Heart right ventricle (tissue), 16 donors: ENCODE results near the gene GRM2. TPM values are rescaled to one million over a fixed set of nuclear protein-coding genes. Genes with fewer than 3 reads are reported as not detected.

ENCODE experiments used
- ATAC-seq, 8 donors: fragments of 200-7000 bp; cut with Tn5 transposase; one replicate each; pipeline ENCODE4 v1.9.1; 2020; ENCODE audit warnings: mild to moderate bottlenecking in 8 of 8, moderate library complexity in 8 of 8, moderate number of reproducible peaks in 1 of 8
- DNase-seq, 2 donors: peaks; one replicate each; pipeline ENCODE4 v3.0.0-alpha.2; 2020
- H3K27ac ChIP-seq, 10 donors: fragments of 200-600 bp; sonication (generic) in 2 of 10; one replicate each; pipeline versions ENCODE4 v1.5.0 to v1.8.0; 2020 to 2022; ENCODE audit warnings: mild to moderate bottlenecking in 3 of 10
- H3K27me3 ChIP-seq, 7 donors: fragments of 200-600 bp; one replicate each; pipeline ENCODE4 v1.8.0; 2021 to 2022; ENCODE audit warnings: mild to moderate bottlenecking in 2 of 7
- H3K36me3 ChIP-seq, 9 donors: fragments of 200-600 bp; sonication (generic) in 1 of 9; one replicate each; pipeline versions ENCODE4 v1.5.0 to v1.8.0; 2020 to 2022; ENCODE audit warnings: mild to moderate bottlenecking in 2 of 9
- H3K4me1 ChIP-seq, 9 donors: fragments of 200-600 bp; sonication (generic) in 1 of 9; one replicate each; pipeline versions ENCODE4 v1.5.0 to v1.8.0; 2020 to 2022; ENCODE audit warnings: mild to moderate bottlenecking in 4 of 9
- H3K4me3 ChIP-seq, 10 donors: fragments of 200-600 bp; sonication (generic) in 2 of 10; one replicate each; pipeline versions ENCODE4 v1.5.0 to v1.8.0; 2020 to 2022; ENCODE audit warnings: mild to moderate bottlenecking in 7 of 10, moderate library complexity in 2 of 10
- H3K9me3 ChIP-seq, 11 donors: fragments of 200-600 bp in 10 of 11; sonication (generic) in 2 of 11; one replicate each; pipeline versions ENCODE4 v1.5.0 to v1.8.0; 2013 to 2022; ENCODE audit warnings: mild to moderate bottlenecking in 2 of 11, control low read depth in 1 of 11, moderate library complexity in 1 of 11
- WGBS, 2 donors: extraction: QIAGEN DNeasy Blood & Tissue Kit; methylation state at CpG; one replicate each; pipeline ENCODE4 v1.1.7; 2013; ENCODE audit warnings: inconsistent platforms in 1 of 2; 5-methylcytosine and 5-hydroxymethylcytosine counted together
- intact Hi-C, 10 donors: fragments of 100-400 bp; cut with DNase I; formaldehyde crosslinking; loops; one replicate each; pipeline versions ENCODE4 v1.11.1 to v1.14.2; 2022
- polyA plus RNA-seq, 2 donors: library from polyadenylated mRNA; stranded (reverse); fragments of 200-250 nt; gene quantifications; one replicate each; pipeline ENCODE4 v1.2.3, GENCODE V29; 2013
- total RNA-seq, 10 donors: library from RNA; stranded (reverse); fragmentation: NEBNext Ultra II Directional in 3 of 10; extraction: Animal tissue kit (Norgen Biotek cat#: 25700) in 3 of 10; gene quantifications; one replicate each; pipeline versions ENCODE4 v1.2.1 to v1.2.4, GENCODE V29; 2021 to 2023
- TF ChIP-seq, protein P1 (sequence below), 9 donors: fragments of 200-600 bp; sonication (generic) in 2 of 9; IDR thresholded peaks; one replicate each; pipeline versions ENCODE4 v1.5.0 to v1.8.0; 2021 to 2022; ENCODE audit warnings: antibody characterized with exemption in 9 of 9, mild to moderate bottlenecking in 5 of 9, moderate library complexity in 1 of 9
- donor health status: Arrhythmogenic right ventricular cardiomyopathy.
- donor health status: ischemic (EF 13 %, LVEDD 7.1; RV severe dilation, severe dysfunction).
- donor health status: healthy with polysubstance abuse.
- donor health status: DM: no; HTN: yes; CAD: no.
- donor health status: DM: no; HTN: no; CAD: no.
- donor health status: ischemic (EF 25% LVEDD 6.9; RV normal size, moderate dysfunction).
- donor health status: ischemic (EF 25% LVEDD 5.7; RV mildly dilated, moderate dysfunction).
- donor health status: healthy.
- donor health status: DM: yes; HTN: yes; CAD: no.
- donor health status: Ischemic cardiomyopathy.
- donor health status: ischemic (EF 35%, LVEDD 5.7; RV mildly dilated, moderate dysfunction).
- donor health status: nonischemic (EF 11% LVEDD 7.7; RV severe dilation, severe dysfunction).
- donor health status: DM: yes; HTN: yes; CAD: no.
- donor health status: PGD.
- donor health status: ischemic (EF 29% LVEDD 5.4; RV normal size, mild dysfunction).
- donor health status: nonischemic (EF 23%, LVEDD 6.1; RV moderate dilation, normal function).

Gene GRM2
- total and polyA plus RNA-seq, 12 donors: 0.04 to 0.66 (median 0.37) TPM; not detected in 1

DNA sequence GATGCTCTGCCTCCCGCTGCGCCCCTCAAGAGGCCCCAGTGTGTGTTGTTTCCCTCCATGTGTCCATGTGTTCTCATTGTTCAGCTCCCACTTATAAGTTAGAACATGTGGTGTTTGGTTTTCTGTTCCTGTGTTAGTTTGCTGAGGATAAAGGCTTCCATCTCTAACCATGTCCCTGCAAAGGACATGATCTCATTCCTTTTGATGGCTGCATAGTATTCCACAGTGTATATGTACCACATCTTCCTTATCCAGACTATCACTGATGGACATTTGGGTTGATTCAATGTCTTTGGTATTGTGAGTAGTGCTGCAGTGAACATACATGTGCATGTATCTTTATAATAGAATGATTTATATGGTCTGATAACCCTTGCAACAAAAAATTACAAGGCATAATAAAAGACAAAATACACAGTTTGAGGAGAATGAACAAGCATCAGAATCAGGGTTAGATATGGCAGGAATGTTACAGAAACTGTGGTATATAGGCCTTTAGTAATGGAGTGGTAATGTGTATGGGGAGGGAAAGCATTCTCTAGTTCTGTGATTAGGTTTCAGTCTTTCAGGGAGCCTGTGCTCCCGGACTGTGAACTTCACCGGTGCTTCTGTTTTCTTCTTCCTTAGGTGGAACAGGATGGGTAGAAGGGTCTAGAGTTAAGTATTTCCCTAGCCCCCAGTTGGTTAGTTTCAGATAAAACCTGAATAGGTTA, 27.1 kb downstream of the GRM2 start:
- H3K4me1 ChIP-seq: peaks cover 0 to 3% (median 0%) of the 10 kb centered on the region in 9 donors
- no peaks in the 10 kb centered on the region for H3K36me3 ChIP-seq
- ATAC-seq (no peak), DNase-seq (no peak)
- peaks cover 0 to 10% (median 0%) of the 10 kb centered on the region in 11 donors for H3K9me3 ChIP-seq
- 74 to 86% methylated on average over 4 of the region's 4 CpGs for WGBS, 2 donors
- no peak overlapping the region for H3K27ac ChIP-seq
- TF ChIP-seq, protein P1, sequence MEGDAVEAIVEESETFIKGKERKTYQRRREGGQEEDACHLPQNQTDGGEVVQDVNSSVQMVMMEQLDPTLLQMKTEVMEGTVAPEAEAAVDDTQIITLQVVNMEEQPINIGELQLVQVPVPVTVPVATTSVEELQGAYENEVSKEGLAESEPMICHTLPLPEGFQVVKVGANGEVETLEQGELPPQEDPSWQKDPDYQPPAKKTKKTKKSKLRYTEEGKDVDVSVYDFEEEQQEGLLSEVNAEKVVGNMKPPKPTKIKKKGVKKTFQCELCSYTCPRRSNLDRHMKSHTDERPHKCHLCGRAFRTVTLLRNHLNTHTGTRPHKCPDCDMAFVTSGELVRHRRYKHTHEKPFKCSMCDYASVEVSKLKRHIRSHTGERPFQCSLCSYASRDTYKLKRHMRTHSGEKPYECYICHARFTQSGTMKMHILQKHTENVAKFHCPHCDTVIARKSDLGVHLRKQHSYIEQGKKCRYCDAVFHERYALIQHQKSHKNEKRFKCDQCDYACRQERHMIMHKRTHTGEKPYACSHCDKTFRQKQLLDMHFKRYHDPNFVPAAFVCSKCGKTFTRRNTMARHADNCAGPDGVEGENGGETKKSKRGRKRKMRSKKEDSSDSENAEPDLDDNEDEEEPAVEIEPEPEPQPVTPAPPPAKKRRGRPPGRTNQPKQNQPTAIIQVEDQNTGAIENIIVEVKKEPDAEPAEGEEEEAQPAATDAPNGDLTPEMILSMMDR (IDR thresholded peaks at IDR 0.05): no peak
- H3K27me3 ChIP-seq: peaks cover 0 to 35% (median 9%) of the 10 kb centered on the region in 7 donors
- H3K4me3 ChIP-seq: no peak overlapping the region
- intact Hi-C loops: no loop called here

DNA sequence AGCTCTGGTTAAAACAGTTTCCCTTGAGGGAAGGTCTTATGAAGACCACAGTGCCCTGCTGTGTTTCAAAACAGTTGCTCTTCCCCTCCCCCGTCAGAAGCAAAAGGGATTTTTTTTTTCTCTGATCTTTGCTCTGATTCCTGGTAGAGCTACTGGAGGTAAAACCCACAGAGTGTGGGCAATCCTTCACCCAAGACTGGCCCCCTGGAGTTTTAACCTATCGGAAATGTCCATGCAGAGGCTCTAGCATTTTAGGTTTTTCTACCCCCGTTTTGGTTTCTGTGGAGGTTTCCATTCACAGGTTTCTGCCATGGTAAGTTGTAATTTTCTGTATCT, 27.7 kb downstream of the GRM2 start:
- WGBS, 2 donors: 18 to 26% methylated on average over 3 of the region's 3 CpGs
- no peaks in the 10 kb centered on the region for H3K36me3 ChIP-seq
- H3K27me3 ChIP-seq: peaks cover 0 to 35% (median 9%) of the 10 kb centered on the region in 7 donors
- TF ChIP-seq, protein P1 (IDR thresholded peaks at IDR 0.05): no peak
- H3K4me3 ChIP-seq: no peak overlapping the region
- peaks cover 0 to 9% (median 0%) of the 10 kb centered on the region in 11 donors for H3K9me3 ChIP-seq
- H3K27ac ChIP-seq: no peak overlapping the region
- ATAC-seq (no peak), DNase-seq (no peak)
- peaks cover 0 to 7% (median 0%) of the 10 kb centered on the region in 9 donors for H3K4me1 ChIP-seq
- intact Hi-C loops: no loop called here

DNA sequence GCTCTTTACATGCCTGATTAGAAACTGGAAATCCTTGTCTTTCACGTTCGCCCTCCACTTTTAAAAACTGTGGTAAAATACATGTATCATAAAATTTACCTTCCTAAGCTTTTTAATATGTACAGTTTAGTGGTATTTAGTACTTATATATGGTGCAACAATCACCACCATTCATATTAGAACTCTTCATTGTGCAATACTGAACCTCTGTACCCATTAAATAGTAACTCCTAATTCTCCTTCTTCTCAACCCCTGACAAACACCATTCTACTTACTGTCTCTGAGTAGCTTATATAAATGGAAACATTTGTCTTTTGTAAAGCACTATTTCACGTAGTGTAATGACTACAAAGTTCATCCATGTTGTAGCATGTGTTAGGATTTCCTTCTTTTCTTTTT, 28.2 kb downstream of the GRM2 start:
- H3K4me3 ChIP-seq: no peak overlapping the region
- H3K4me1 ChIP-seq: peaks cover 0 to 12% (median 0%) of the 10 kb centered on the region in 9 donors
- TF ChIP-seq, protein P1 (IDR thresholded peaks at IDR 0.05): no peak
- ATAC-seq (no peak), DNase-seq (no peak)
- H3K27ac ChIP-seq: no peak overlapping the region
- intact Hi-C loops: no loop called here
- peaks cover 0 to 4% (median 0%) of the 10 kb centered on the region in 11 donors for H3K9me3 ChIP-seq
- H3K36me3 ChIP-seq: no peaks in the 10 kb centered on the region
- peaks cover 0 to 35% (median 9%) of the 10 kb centered on the region in 7 donors for H3K27me3 ChIP-seq
- WGBS, 2 donors: 64 to 65% methylated on average over 3 of the region's 3 CpGs

DNA sequence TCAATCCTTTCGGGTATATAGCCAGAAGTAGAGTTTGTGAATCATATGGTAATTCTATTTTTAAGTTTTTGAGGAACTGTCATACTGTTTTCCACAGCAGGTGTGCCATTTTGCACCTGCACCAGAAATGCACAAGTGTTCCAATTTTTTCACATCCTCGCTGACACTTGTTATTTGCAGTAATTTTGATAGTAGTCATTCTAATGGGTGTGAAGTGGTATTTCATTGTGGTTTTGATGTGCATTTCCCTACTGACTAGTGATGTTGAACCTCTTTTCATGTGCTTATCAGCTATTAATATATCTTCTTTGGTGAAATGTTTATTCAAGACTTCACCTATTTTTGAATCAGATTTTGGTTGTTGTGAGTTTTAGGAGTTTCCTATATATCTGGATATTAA, 29.1 kb downstream of the GRM2 start:
- intact Hi-C loops: no loop called here
- DNase-seq: no peak
- peaks cover 0 to 4% (median 0%) of the 10 kb centered on the region in 11 donors for H3K9me3 ChIP-seq
- WGBS, 2 donors: 79 to 85% methylated on average over 2 of the region's 2 CpGs
- TF ChIP-seq, protein P1 (IDR thresholded peaks at IDR 0.05): no peak
- H3K4me1 ChIP-seq: peaks cover 0 to 12% (median 0%) of the 10 kb centered on the region in 9 donors
- H3K27ac ChIP-seq: no peak overlapping the region
- H3K27me3 ChIP-seq: peaks cover 0 to 35% (median 9%) of the 10 kb centered on the region in 7 donors
- ATAC-seq: no peak
- H3K36me3 ChIP-seq: no peaks in the 10 kb centered on the region
- no peak overlapping the region for H3K4me3 ChIP-seq
